HFFc6 (cell line): ENCODE results near the gene IL36RN. TPM values are rescaled to one million over a fixed set of nuclear protein-coding genes. Genes with fewer than 3 reads are reported as not detected.
"Not testable (repeated sequence)": the region's sequence is repeated elsewhere in the genome, so short reads cannot be mapped to it uniquely, and the experiment has no call there.

Experiments used
- DNase-seq: peaks from one replicate; pipeline ENCODE4 v3.0.0-alpha.2; 2018
- H3K27ac Mint-ChIP-seq: 2 replicates; pipeline ENCODE4 v1.8.0; 2020; ENCODE audit warnings: mild to moderate bottlenecking, mixed read lengths
- H3K27me3 Mint-ChIP-seq: 2 replicates; pipeline ENCODE4 v1.8.0; 2021; ENCODE audit warnings: mild to moderate bottlenecking, moderate library complexity, mixed read lengths; ENCODE audit not compliant: insufficient read depth
- H3K36me3 Mint-ChIP-seq: 2 replicates; pipeline ENCODE4 v1.8.0; 2021; ENCODE audit warnings: low read depth, mixed read lengths
- H3K4me1 Mint-ChIP-seq: 2 replicates; pipeline ENCODE4 v1.8.0; 2020; ENCODE audit warnings: low read depth, mixed read lengths
- H3K4me3 Mint-ChIP-seq: 2 replicates; pipeline ENCODE4 v1.8.0; 2020; ENCODE audit warnings: mild to moderate bottlenecking, moderate library complexity, mixed read lengths
- H3K9me3 Mint-ChIP-seq: 2 replicates; pipeline ENCODE4 v1.8.0; 2020; ENCODE audit warnings: mild to moderate bottlenecking, mixed read lengths
- total RNA-seq, 6 experiments: library from RNA; stranded (reverse); fragmentation: NEBNext Ultra II Directional; extraction: Animal tissue kit (Norgen Biotek cat#: 25700); gene quantifications; 2 replicates in 1 of 6; 3 replicates in 5 of 6; pipeline ENCODE4 v1.2.3, GENCODE V29; 2021
- TF ChIP-seq, protein P1 (sequence below): fragments of 200-600 bp; sonication (generic); IDR thresholded peaks from 2 replicates; pipeline ENCODE4 v1.5.0; 2021; ENCODE audit warnings: antibody characterized with exemption, mild to moderate bottlenecking

IL36RN gene
- total RNA-seq, 6 experiments from 2014 or later = not detected

DNA sequence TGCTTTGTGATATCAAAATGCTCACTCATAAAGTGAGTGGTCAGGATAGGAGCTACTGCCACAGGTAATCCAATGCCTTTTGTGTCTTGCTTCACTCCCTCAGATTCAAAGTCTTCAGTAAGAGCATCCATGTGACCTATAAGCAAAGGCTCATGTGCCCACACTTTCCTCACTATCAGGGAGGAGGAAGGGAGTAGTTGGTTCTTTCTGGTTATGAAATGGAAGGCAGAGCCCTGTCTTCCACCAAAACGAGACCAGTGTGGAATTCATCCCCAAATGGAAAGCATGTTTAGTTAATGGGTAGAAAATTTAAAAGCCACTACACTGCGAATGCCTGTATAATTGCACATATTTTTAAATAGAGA, 34.6 kb downstream of the IL36RN start:
- Mint-ChIP-seq H3K36me3 (no peaks in the 10 kb centered on the region), H3K4me1 (no peaks in the 10 kb centered on the region), H3K27me3 (peaks cover 7% of the 10 kb centered on the region), H3K9me3 (peaks cover 13% of the 10 kb centered on the region; the same call in 1 of the 2 replicates), H3K4me3 (no peak overlapping the region), H3K27ac (no peak overlapping the region)
- no peak for DNase-seq
- TF ChIP-seq, protein P1, sequence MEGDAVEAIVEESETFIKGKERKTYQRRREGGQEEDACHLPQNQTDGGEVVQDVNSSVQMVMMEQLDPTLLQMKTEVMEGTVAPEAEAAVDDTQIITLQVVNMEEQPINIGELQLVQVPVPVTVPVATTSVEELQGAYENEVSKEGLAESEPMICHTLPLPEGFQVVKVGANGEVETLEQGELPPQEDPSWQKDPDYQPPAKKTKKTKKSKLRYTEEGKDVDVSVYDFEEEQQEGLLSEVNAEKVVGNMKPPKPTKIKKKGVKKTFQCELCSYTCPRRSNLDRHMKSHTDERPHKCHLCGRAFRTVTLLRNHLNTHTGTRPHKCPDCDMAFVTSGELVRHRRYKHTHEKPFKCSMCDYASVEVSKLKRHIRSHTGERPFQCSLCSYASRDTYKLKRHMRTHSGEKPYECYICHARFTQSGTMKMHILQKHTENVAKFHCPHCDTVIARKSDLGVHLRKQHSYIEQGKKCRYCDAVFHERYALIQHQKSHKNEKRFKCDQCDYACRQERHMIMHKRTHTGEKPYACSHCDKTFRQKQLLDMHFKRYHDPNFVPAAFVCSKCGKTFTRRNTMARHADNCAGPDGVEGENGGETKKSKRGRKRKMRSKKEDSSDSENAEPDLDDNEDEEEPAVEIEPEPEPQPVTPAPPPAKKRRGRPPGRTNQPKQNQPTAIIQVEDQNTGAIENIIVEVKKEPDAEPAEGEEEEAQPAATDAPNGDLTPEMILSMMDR = no peak

DNA sequence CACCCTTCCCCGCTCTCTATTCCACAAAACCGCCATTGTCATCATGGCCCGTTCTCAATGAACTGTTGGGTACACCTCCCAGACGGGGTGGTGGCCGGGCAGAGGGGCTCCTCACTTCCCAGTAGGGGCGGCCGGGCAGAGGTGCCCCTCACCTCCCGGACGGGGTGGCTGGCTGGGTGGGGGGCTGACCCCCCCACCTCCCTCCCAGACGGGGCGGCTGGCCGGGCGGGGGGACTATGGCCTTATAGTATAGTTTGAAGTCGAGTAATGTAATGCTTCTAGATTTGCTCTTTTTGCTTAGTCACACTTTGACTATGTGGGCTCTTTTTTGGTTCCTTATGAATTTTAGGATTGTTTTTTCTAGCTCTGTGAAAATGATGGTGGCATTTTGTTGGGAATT, 37.3 kb downstream of the IL36RN start:
- H3K36me3 Mint-ChIP-seq, DNase-seq, H3K4me3 Mint-ChIP-seq, H3K27me3 Mint-ChIP-seq, H3K27ac Mint-ChIP-seq, H3K4me1 Mint-ChIP-seq: not testable (repeated sequence)
- H3K9me3 Mint-ChIP-seq = peaks cover 13% of the 10 kb centered on the region; the same call in 1 of the 2 replicates

DNA sequence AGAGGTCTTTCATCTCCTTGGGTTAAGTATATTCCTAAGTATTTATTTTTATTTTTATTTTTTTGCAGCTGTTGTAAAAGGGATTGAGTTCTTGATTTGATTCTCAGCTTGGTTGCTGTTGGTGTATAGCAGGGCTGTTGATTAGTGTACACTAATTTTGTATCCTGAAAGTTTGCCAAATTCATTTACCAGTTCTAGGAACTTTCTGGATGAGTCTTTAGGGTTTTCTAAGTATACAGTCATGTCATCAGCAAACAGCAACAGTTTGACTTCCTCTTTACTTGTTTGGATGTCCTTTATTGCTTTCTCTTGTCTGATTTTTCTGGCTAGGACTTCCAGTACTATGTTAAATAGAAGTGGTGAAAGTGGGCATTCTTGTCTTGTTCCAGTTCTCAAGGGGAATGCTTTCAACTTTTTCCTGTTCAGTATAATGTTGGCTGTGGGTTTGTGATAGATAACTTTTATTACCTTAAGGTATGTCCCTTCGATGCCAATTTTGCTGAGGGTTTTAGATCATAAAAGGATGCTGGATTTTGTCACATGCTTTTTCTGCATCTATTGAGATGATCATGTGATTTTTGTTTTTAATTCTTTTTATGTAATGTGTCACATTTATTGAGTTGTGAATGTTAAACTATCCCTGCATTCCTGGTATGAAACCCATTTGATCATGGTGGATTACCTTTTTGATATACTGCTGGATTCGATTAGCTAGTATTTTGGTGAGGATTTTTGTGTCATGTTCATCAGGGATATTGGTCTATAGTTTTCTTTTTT, 38.0 kb downstream of the IL36RN start:
- H3K36me3 Mint-ChIP-seq, DNase-seq, H3K27ac Mint-ChIP-seq, H3K27me3 Mint-ChIP-seq, H3K4me3 Mint-ChIP-seq, H3K4me1 Mint-ChIP-seq: not testable (repeated sequence)
- H3K9me3 Mint-ChIP-seq = peaks cover 13% of the 10 kb centered on the region; the same call in 1 of the 2 replicates

DNA sequence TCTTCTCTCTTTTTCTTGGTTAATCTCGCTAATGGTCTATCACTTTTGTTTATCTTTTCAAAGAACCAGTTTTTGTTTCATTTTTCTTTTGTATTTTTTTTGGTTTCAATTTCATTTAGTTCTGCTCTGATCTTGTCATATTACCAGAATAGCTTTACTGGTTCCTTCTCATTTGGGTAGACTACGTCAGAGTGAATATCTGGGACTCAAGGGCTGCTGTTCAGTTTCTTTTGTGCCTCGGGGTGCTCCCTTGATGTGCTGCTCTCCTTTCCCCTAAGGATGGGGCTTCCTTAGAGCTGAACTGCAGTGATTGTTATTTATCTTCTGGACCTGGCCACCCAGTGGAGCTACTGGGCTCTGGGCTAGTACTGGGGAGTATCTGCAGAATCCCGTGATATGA, 39.0 kb downstream of the IL36RN start:
- Mint-ChIP-seq H3K27me3 (peaks cover 9% of the 10 kb centered on the region), H3K27ac (no peak overlapping the region), H3K4me3 (no peak overlapping the region), H3K36me3 (no peaks in the 10 kb centered on the region), H3K4me1 (no peaks in the 10 kb centered on the region), H3K9me3 (peaks cover 13% of the 10 kb centered on the region; the same call in 1 of the 2 replicates)
- TF ChIP-seq, protein P1 = no peak
- DNase-seq = no peak

DNA sequence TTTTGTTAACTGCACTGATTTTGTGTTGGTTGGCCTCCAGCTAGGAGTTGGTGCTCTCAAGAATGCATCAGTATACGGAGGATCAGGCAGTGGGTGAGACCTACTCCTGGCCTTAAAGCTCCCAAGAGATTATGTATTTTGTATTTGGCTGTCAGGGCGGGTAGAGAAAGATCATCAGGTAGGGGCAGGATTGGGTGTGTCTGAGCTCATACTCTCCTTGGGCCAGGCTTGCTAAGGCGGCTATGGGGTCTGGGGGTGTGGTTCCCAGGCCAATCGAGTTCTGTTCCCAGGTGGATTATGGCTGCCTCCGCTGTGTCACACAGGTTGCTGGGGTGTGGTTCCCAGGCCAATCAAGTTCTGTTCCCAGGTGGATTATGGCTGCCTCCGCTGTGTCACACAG, 39.5 kb downstream of the IL36RN start:
- DNase-seq = no peak
- no peak overlapping the region for H3K4me3 Mint-ChIP-seq
- TF ChIP-seq, protein P1 = no peak
- peaks cover 9% of the 10 kb centered on the region for H3K27me3 Mint-ChIP-seq
- H3K27ac Mint-ChIP-seq = no peak overlapping the region
- H3K36me3 Mint-ChIP-seq = no peaks in the 10 kb centered on the region
- H3K9me3 Mint-ChIP-seq = peaks cover 13% of the 10 kb centered on the region; the same call in 1 of the 2 replicates
- H3K4me1 Mint-ChIP-seq = no peaks in the 10 kb centered on the region

DNA sequence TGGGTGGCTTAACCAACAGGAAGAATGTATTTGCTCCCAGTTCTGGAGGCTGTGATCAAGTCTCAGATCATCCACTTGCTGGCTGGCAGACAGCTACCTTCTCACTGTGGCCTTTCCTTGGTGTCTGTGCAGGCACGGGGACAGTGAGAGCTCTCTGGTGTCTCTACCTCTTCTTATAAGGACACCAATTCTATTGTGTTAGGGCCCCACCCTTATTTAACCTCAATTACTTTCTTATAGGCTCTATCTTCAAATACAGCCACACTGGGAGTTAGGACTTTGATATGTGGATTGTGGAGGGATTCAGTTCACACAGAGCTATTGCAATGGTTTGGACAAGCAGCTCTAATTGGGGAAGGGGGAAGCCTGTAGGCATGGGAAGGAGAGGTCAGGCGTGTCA, 43.1 kb downstream of the IL36RN start:
- Mint-ChIP-seq H3K4me3 (no peak overlapping the region), H3K36me3 (no peaks in the 10 kb centered on the region), H3K4me1 (peaks cover 18% of the 10 kb centered on the region), H3K27me3 (peaks cover 6% of the 10 kb centered on the region), H3K27ac (no peak overlapping the region), H3K9me3 (peaks cover 7% of the 10 kb centered on the region; the same call in 1 of the 2 replicates)
- DNase-seq = no peak
- TF ChIP-seq, protein P1 = no peak
